Fibroblast of skin of scalp (primary cell): ENCODE data around the gene RBM18.

Source experiments
- DNase-seq: peaks from one replicate; pipeline ENCODE4 v3.0.0-alpha.2; 2013

RBM18 gene

GRCh38 chr9:122204055-122204454 is 60.6 kb downstream of the RBM18 start:
- DNase-seq: no peak

- DNase-seq: no peak
Observed at GRCh38 chr9:122202111-122202510, 62.5 kb downstream of the RBM18 start.

GRCh38 chr9:122201641-122202040 is 63.0 kb downstream of the RBM18 start:
- DNase-seq: no peak

- peak; percentile 36 for DNase-seq
Observed at GRCh38 chr9:122200960-122201595, 63.6 kb downstream of the RBM18 start.

- no peak for DNase-seq
Observed at GRCh38 chr9:122197882-122198281, 66.8 kb downstream of the RBM18 start.

- no peak for DNase-seq
Observed at GRCh38 chr9:122197426-122197825, 67.2 kb downstream of the RBM18 start.

GRCh38 chr9:122195875-122196274 is 68.8 kb downstream of the RBM18 start:
- DNase-seq: no peak

- DNase-seq: no peak
Observed at GRCh38 chr9:122193651-122194050, 71.0 kb downstream of the RBM18 start.

- DNase-seq: no peak
Observed at GRCh38 chr9:122192914-122193525, 71.6 kb downstream of the RBM18 start.

GRCh38 chr9:122192261-122192875 is 72.3 kb downstream of the RBM18 start:
- no peak for DNase-seq

GRCh38 chr9:122191584-122191983 is 73.1 kb downstream of the RBM18 start:
- DNase-seq: no peak

GRCh38 chr9:122190597-122191381 is 73.9 kb downstream of the RBM18 start:
- peak; percentile 19 for DNase-seq

- no peak for DNase-seq
Observed at GRCh38 chr9:122188369-122188768, 76.3 kb downstream of the RBM18 start.
